GM21515 (cell line): Measurements from ENCODE around the gene STRN4.
"Not testable (repeated sequence)": the region's sequence is repeated elsewhere in the genome, so short reads cannot be mapped to it uniquely, and the experiment has no call there.

Experiments used
- ATAC-seq: cut with Tn5 transposase; IDR thresholded peaks from one replicate; pipeline ENCODE4 v1.9.1; 2021; ENCODE audit not compliant: unreplicated experiment

Gene STRN4

GRCh38 chr19:46746281-46747057 is at the start of gene STRN4:
Gene STRN4, minus strand, starts transcription at chr19:46746450. Its CDS starts 20 bp downstream, at chr19:46746430.
- ATAC-seq, result peak; percentile 46

GRCh38 chr19:46791944-46792343 is 45.7 kb upstream of the STRN4 start:
- ATAC-seq, result no peak

GRCh38 chr19:46789371-46789770 is 43.1 kb upstream of the STRN4 start:
- no peak for ATAC-seq

GRCh38 chr19:46788968-46789338 is 42.7 kb upstream of the STRN4 start:
- ATAC-seq, result no peak

GRCh38 chr19:46788262-46788967 is 42.2 kb upstream of the STRN4 start, which contains the start of gene SLC1A5:
Gene SLC1A5, minus strand, starts transcription at chr19:46788594. Its CDS starts 629 bp downstream, at chr19:46787965.
- ATAC-seq, result peak; percentile 54

GRCh38 chr19:46787331-46788261 is 41.3 kb upstream of the STRN4 start:
- no peak for ATAC-seq

- no peak for ATAC-seq
Observed at GRCh38 chr19:46787040-46787330, 40.7 kb upstream of the STRN4 start.

GRCh38 chr19:46786236-46787039 is 40.2 kb upstream of the STRN4 start:
- ATAC-seq, result no peak

GRCh38 chr19:46785980-46786235 is 39.7 kb upstream of the STRN4 start:
- no peak for ATAC-seq

GRCh38 chr19:46785054-46785979 is 39.1 kb upstream of the STRN4 start:
- no peak for ATAC-seq

- ATAC-seq, result no peak
Observed at GRCh38 chr19:46784262-46785053, 38.2 kb upstream of the STRN4 start.

- ATAC-seq, result no peak
Observed at GRCh38 chr19:46783670-46784069, 37.4 kb upstream of the STRN4 start.

GRCh38 chr19:46782355-46783019 is 36.2 kb upstream of the STRN4 start:
- ATAC-seq, result no peak

- not testable (repeated sequence) for ATAC-seq
Observed at GRCh38 chr19:46777956-46778645, 31.9 kb upstream of the STRN4 start.

- ATAC-seq, result no peak
Observed at GRCh38 chr19:46776927-46777911, 31.0 kb upstream of the STRN4 start.

GRCh38 chr19:46775642-46776258 is 29.5 kb upstream of the STRN4 start:
- no peak for ATAC-seq
